HG03571 (cell line): ENCODE data around the gene USHBP1.

Experiments
- ATAC-seq: cut with Tn5 transposase; IDR thresholded peaks from one replicate; pipeline ENCODE4 v1.9.1; 2021; ENCODE audit not compliant: unreplicated experiment

Gene USHBP1

DNA sequence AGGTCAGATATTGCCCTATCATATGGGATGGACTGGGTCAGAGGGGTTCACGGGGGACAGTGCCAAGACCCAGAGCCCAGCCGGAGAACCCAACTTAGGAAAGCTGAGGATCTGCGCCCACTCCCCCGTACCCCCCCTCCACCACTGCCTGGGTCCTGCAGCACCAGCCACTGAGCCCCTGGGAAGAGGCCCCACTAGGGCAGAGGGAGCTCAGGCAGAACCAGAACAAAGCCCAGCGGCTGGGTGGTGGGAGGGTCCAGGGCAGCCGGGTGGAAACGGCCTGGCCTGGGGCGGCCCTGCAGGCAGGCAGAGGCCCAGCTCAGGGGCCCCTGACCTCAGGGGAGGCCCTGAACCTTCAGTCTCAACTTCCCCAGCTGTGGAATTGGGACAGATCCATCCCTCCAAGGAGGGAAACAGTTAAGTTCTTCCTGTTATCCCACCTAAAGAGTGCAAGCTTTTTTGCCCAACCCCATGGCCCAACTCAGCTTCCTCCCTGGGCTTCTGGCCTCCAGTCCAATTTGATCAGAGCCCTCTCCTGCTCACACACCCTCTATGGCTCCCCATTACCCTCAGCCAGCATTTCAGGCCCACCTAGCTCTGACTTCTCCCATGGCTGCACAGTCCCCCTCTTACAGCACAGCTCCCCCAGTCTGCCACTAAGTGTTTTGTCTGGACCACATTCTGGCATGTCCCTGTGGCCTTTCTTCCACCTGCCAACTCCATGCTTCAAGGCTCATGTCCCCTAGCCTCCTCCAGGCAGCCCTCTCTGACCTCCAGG, 21.9 kb downstream of the USHBP1 start:
- ATAC-seq: no peak

DNA sequence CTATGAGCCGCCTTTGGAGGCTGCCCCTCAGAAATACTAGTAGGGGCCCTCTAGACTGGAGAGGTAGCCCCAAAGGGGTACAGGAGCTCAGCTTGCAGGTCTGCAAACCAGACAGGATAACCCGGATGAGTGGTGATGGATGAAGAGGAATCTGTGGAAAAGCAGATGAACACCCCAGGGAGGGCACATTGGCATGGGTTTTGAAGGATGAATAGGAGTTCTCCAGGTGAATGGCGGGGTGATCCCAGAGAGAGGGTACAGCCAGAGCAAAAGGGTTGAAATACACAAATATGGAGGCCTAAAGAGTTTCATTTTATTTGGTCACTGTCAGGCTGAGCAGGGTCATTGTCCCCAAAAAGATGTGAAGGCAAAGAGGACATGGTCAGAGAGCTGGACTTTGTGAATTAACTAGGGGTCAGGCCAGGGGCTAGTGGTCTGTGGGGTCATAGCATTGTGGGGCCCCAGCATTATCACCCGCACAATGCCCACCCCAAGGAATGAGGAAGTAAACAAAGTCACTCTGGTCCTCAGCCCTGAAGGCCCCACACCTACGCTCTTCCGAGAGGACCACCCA, 23.6 kb downstream of the USHBP1 start:
- ATAC-seq: no peak

GRCh38 chr19:17240062-17240752, 24.3 kb downstream of the USHBP1 start:
- no peak for ATAC-seq

- ATAC-seq: no peak
These were observed 26.5 kb downstream of the USHBP1 start for GRCh38 chr19:17237747-17238706.

DNA sequence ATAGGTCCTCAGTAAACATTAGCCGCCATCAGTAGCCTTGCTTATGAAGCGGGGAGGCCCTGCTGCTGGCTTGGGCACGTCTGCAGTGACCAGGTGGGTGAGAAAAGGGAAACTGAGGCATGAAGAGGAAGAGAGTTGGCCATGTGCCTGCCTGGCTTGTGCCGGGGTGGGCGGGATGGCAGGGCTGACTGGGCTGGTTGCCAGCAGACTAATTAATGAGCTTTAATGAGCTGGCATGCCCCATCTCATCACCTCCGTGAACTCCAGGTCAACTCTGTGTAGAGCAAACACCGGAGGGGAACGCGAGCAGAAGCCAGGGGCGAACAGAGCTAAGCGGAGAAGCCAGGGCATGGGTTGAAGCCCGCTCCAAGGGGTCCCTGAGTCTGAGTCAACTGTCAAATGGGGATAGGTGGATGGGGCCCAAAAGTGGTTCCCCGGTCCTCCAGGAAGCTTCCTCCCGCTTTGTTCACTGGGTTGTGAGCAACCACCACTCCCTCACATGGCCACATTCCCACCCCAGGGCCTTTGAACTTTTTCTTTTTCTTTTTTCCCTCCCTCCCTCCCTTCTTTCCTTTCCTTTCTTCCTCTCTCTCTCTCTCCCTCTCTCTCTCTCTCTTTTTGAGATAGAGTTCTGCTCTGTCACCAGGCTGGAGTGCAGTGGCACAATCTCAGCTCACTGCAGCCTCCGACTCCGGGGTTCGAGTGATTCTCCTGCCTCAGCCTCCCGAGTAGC, 27.6 kb downstream of the USHBP1 start:
- ATAC-seq: no peak

DNA sequence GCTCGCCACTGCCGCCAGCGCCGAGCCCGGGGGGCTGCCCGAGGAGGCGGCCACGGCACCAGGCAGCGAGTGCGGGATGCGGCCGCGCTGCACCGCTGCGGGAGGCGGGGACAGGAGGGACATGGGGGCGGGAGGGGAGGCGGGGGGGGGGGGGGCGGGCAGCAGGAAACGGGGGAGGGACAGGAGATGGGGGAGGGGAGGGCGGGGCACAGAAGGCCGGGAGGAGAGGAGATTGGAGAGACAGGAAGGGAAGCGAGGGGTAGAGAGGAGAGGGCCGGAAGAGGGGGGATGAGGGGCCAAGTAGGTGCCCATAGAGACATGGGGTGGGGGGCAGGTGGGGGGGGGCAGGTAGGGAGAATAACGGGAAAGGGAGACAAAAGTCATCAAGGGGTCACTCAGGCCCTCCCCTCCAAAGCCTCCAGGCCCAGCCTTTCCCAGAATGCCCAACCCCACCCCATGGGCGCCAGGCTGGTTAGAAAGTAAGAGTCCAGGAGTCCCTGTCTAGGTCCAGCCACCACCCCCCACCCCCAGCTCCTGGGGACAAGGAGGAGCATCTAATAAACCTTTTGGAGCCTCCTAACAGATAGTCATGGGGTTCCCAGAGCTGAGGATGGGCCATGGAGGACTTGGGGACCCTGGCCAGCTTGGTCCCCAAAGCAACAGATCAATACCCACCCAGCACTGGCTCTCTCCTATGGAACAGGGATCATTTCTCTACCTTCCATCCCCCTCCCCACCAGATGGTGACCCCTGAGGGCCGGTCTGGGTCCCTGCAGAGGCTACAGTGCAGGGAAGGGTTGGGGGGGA, 28.4 kb downstream of the USHBP1 start:
- no peak for ATAC-seq

DNA sequence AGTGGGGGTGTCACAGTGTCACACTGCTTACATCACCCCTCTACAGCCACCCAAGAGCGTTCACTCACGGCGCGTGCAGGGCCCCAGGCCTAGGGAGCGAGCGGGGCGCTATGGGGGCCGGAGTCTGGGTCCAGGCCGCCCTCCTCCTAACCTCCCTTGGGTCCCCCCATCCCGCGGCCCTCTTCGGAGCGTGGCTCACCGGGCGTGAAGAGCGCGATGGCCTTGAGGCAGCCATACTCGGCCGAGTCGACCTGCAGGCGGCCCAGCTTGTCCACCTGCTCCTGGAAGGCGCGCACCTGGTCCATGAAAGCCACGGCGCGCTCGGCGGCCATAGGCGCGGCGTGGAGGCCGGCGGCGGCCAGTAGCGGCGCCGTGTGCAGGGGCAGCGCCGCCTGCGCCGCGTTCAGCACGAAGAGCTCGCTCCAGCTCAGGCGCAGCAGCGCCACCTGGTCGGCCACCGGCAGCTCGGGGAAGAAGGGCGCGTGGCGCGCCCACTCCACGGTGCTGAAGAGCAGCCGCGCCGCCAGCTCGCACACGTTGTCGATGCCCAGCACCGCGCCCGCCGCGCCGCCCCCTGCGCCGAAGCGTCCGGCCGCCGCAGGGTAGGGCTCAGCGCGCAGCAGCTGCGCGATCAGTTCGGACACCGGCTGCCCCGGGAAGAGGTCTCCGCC, 29.1 kb downstream of the USHBP1 start:
- ATAC-seq: peak; percentile 65

GRCh38 chr19:17234911-17235299, 29.6 kb downstream of the USHBP1 start:
- ATAC-seq: no peak

DNA sequence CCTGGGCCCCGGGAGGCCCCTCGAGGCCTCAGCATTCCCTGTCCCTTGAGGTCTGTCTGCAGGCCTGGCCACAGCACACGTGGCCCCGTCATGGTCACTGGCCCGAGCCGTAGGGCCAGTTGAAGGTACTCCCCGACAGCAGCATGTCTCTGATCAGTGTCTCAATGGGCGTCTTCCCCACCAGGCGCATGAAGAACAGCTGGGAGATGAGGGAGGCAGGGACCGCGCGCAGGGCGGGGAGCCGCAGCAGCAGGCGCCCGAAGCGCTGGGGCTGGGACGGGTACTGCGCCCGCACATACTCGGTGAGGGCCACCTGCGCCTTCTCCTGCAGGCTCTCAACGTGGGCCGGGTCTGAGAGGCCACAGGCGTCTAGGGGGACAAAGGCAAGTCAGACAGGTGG, 32.3 kb downstream of the USHBP1 start:
- ATAC-seq: no peak

DNA sequence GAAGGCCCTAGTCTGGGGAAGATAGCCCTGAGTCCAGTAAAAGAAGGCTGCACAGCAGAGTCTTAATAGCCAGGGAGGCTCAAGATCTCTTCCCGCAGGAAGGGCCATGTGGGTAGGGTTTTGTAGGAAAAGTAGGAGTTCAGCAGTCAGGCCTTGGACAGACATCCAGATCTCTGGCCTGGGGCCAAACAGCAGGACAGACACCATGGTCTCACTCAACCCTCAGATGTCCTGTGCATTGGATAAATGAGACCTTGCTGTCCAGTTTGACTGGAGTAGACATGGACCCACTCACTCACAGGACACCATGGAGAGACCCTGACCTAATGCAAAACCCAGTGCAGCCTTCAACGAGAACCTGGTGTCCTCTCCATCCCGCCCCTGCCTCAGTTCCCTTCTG, 34.7 kb downstream of the USHBP1 start:
- ATAC-seq: no peak

GRCh38 chr19:17227798-17228367, 36.7 kb downstream of the USHBP1 start:
- ATAC-seq: no peak

- peak; percentile 81 for ATAC-seq
These were observed 38.3 kb downstream of the USHBP1 start, which contains the start of gene OCEL1 for GRCh38 chr19:17226002-17226933. TSS of gene OCEL1 (plus strand) at chr19:17226226. CDS start at chr19:17226248, 22 bp downstream.

DNA sequence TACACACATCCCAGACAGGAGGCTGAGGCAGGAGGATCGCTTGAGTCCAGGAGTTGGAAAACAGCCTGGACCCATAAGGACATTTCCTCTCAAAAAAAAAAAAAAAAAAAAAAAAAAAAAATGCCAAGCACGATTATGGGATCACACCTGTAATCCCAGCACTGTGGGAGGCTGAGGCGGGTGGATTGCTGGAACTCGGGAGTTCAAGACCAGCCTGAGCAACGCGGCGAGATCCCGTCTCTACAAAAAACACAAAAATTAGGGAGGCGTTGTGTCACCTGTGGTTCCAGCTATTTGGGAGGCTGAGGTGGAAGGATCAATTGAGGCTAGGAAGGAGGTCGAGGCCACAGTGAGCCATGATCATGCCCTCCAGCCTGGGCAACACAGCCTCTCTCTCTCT, 39.5 kb downstream of the USHBP1 start:
- ATAC-seq: no peak

GRCh38 chr19:17220207-17220758, 44.3 kb downstream of the USHBP1 start:
- no peak for ATAC-seq

DNA sequence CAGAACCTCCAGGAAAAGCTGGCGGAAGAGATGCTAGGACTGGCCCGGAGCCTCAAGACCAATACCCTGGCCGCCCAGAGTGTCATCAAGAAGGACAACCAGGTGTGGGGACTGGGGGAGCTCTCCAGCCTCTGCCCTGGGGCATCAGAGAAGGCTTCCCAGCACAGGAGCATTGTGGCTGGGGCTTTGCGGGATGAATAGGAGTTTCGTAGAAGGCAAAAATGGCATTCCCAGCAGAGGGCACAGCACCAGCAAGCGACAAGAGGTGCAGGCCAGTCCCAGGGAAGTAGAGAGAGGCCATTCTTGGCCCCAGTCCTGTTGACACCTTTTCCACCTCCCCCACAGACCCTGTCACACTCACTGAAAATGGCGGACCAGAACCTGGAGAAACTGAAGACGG, 45.3 kb downstream of the USHBP1 start:
- no peak for ATAC-seq

GRCh38 chr19:17216058-17216670, 48.4 kb downstream of the USHBP1 start:
- no peak for ATAC-seq
